Fibroblast of skin of back (primary cell): ENCODE results near the gene SENP6.
"Not testable (repeated sequence)": the region's sequence is repeated elsewhere in the genome, so short reads cannot be mapped to it uniquely, and the experiment has no call there.

ENCODE experiments used
- DNase-seq: peaks from one replicate; pipeline ENCODE4 v3.0.0-alpha.2; 2013

Gene SENP6

GRCh38 chr6:75608304-75608703 lies 6.6 kb downstream of the SENP6 start:
- DNase-seq, result no peak

- no peak for DNase-seq
Measured at GRCh38 chr6:75608956-75609533, 7.4 kb downstream of the SENP6 start.

- peak; percentile 50 for DNase-seq
Measured at GRCh38 chr6:75609639-75610590, 8.2 kb downstream of the SENP6 start.

GRCh38 chr6:75611011-75611701 lies 9.5 kb downstream of the SENP6 start:
- no peak for DNase-seq

- DNase-seq, result no peak
Measured at GRCh38 chr6:75611702-75612375, 10.2 kb downstream of the SENP6 start.

GRCh38 chr6:75612434-75612833 lies 10.8 kb downstream of the SENP6 start:
- DNase-seq, result no peak

- no peak for DNase-seq
Measured at GRCh38 chr6:75613056-75613501, 11.4 kb downstream of the SENP6 start.

- DNase-seq, result no peak
Measured at GRCh38 chr6:75618437-75618836, 16.8 kb downstream of the SENP6 start.

- DNase-seq, result no peak
Measured at GRCh38 chr6:75619230-75619899, 17.7 kb downstream of the SENP6 start.

- no peak for DNase-seq
Measured at GRCh38 chr6:75620381-75621304, 19.0 kb downstream of the SENP6 start.

GRCh38 chr6:75621846-75622245 lies 20.2 kb downstream of the SENP6 start:
- DNase-seq, result no peak

GRCh38 chr6:75623491-75623890 lies 21.8 kb downstream of the SENP6 start:
- no peak for DNase-seq

- DNase-seq, result no peak
Measured at GRCh38 chr6:75624335-75624734, 22.7 kb downstream of the SENP6 start.

GRCh38 chr6:75624988-75625387 lies 23.3 kb downstream of the SENP6 start:
- no peak for DNase-seq

- DNase-seq, result no peak
Measured at GRCh38 chr6:75626561-75626960, 24.9 kb downstream of the SENP6 start.

- DNase-seq, result not testable (repeated sequence)
Measured at GRCh38 chr6:75627708-75628107, 26.0 kb downstream of the SENP6 start.

GRCh38 chr6:75631859-75632635 lies 30.4 kb downstream of the SENP6 start:
- peak; percentile 29 for DNase-seq

GRCh38 chr6:75633045-75633444 lies 31.4 kb downstream of the SENP6 start:
- no peak for DNase-seq

GRCh38 chr6:75642311-75642710 lies 40.6 kb downstream of the SENP6 start:
- no peak for DNase-seq

- DNase-seq, result no peak
Measured at GRCh38 chr6:75643173-75643572, 41.5 kb downstream of the SENP6 start.
